WTC11 (cell line): Measurements from ENCODE around the gene CAMKK2. TPM values are rescaled to one million over a fixed set of nuclear protein-coding genes. Genes with fewer than 3 reads are reported as not detected.

Experiments
- ATAC-seq: fragments of 200-7000 bp; cut with Tn5 transposase; 2 replicates; pipeline ENCODE4 v1.10.0; 2021; ENCODE audit warnings: mild to moderate bottlenecking, moderate library complexity
- CTCF ChIA-PET: fragments of 300-600 bp; sonication (Branson Sonifier 250); formaldehyde crosslinking; loops from one replicate; lab custom pipeline; 2021; ENCODE audit warnings: antibody characterized with exemption; lab: Charles Lee
- POLR2A ChIA-PET: fragments of 350-600 bp; sonication (Branson Sonifier 250); formaldehyde crosslinking; loops from one replicate; lab custom pipeline; 2021; ENCODE audit warnings: antibody characterized with exemption; lab: Charles Lee
- DNase-seq: peaks from one replicate; pipeline ENCODE4 v3.0.0; 2021; ENCODE audit warnings: low spot score
- H3K27ac Mint-ChIP-seq: 2 replicates; pipeline ENCODE4 v1.8.0; 2021; ENCODE audit warnings: mixed read lengths
- H3K27me3 Mint-ChIP-seq: 2 replicates; pipeline ENCODE4 v1.8.0; 2021; ENCODE audit warnings: low read depth, mild to moderate bottlenecking, moderate library complexity, mixed read lengths
- H3K36me3 Mint-ChIP-seq: 2 replicates; pipeline ENCODE4 v1.8.0; 2021; ENCODE audit warnings: mixed read lengths
- H3K4me1 Mint-ChIP-seq: 2 replicates; pipeline ENCODE4 v1.8.0; 2022; ENCODE audit warnings: mixed read lengths
- H3K4me3 Mint-ChIP-seq: 2 replicates; pipeline ENCODE4 v1.8.0; 2021; ENCODE audit warnings: mild to moderate bottlenecking, moderate library complexity, mixed read lengths
- H3K9me3 Mint-ChIP-seq: 2 replicates; pipeline ENCODE4 v1.8.0; 2021; ENCODE audit warnings: mixed read lengths
- EMX1 ChIP-seq: fragments of 250-450 bp; sonication (Bioruptor Pico); IDR thresholded peaks from 2 replicates; pipeline ENCODE4 v1.8.0; 2021; ENCODE audit warnings: mild to moderate bottlenecking
- JUN ChIP-seq: sonication (generic); formaldehyde crosslinking; IDR thresholded peaks from 2 replicates; pipeline ENCODE4 v1.8.0; 2023; ENCODE audit warnings: mild to moderate bottlenecking, missing genetic modification reagents
- MLX ChIP-seq: sonication (generic); formaldehyde crosslinking; IDR thresholded peaks from 2 replicates; pipeline ENCODE4 v1.8.1; 2023; ENCODE audit warnings: mild to moderate bottlenecking, missing genetic modification reagents, moderate library complexity
- NR2C2 ChIP-seq: sonication (generic); formaldehyde crosslinking; IDR thresholded peaks from 2 replicates; pipeline ENCODE4 v1.8.0; 2022; ENCODE audit warnings: mild to moderate bottlenecking, missing genetic modification reagents
- NR3C1 ChIP-seq: sonication (generic); formaldehyde crosslinking; conservative IDR thresholded peaks from 2 replicates; pipeline ENCODE4 v1.8.1; 2023; ENCODE audit warnings: low read depth, mild to moderate bottlenecking, missing genetic modification reagents
- OVOL2 ChIP-seq: fragments of 250-450 bp; sonication (Bioruptor Pico); IDR thresholded peaks from 2 replicates; pipeline ENCODE4 v1.9.0; 2021; ENCODE audit warnings: mild to moderate bottlenecking, borderline replicate concordance
- PRDM15 ChIP-seq: sonication (generic); formaldehyde crosslinking; IDR thresholded peaks from 2 replicates; pipeline ENCODE4 v1.8.0; 2022; ENCODE audit warnings: missing genetic modification reagents
- SMAD4 ChIP-seq: sonication (generic); formaldehyde crosslinking; IDR thresholded peaks from 2 replicates; pipeline ENCODE4 v1.8.0; 2022; ENCODE audit warnings: mild to moderate bottlenecking, missing genetic modification reagents
- USF1 ChIP-seq: sonication (generic); formaldehyde crosslinking; IDR thresholded peaks from 2 replicates; pipeline ENCODE4 v1.8.0; 2022; ENCODE audit warnings: mild to moderate bottlenecking, missing genetic modification reagents
- USF2 ChIP-seq: sonication (generic); formaldehyde crosslinking; IDR thresholded peaks from 2 replicates; pipeline ENCODE4 v1.8.1; 2023; ENCODE audit warnings: mild to moderate bottlenecking, missing genetic modification reagents, moderate library complexity
- ZNF121 ChIP-seq: sonication (generic); formaldehyde crosslinking; IDR thresholded peaks from 2 replicates; pipeline ENCODE4 v1.8.0; 2023; ENCODE audit warnings: missing genetic modification reagents
- ZNF263 ChIP-seq: sonication (generic); formaldehyde crosslinking; IDR thresholded peaks from 2 replicates; pipeline ENCODE4 v1.8.1; 2022; ENCODE audit warnings: low read depth, mild to moderate bottlenecking, moderate library complexity, missing genetic modification reagents
- ZNF317 ChIP-seq: sonication (generic); formaldehyde crosslinking; IDR thresholded peaks from 2 replicates; pipeline ENCODE4 v1.8.1; 2023; ENCODE audit warnings: low read depth, mild to moderate bottlenecking, moderate library complexity, missing genetic modification reagents, borderline replicate concordance
- ZNF512 ChIP-seq: sonication (generic); formaldehyde crosslinking; IDR thresholded peaks from 2 replicates; pipeline ENCODE4 v1.8.1; 2022; ENCODE audit warnings: missing genetic modification reagents, borderline replicate concordance
- total RNA-seq: library from RNA; stranded (reverse); gene quantifications from 3 replicates; pipeline ENCODE4 v1.2.3, GENCODE V29; 2021
- TF ChIP-seq, protein P1 (sequence below): fragments of 250-450 bp; sonication (Bioruptor Pico); IDR thresholded peaks from 2 replicates; pipeline ENCODE4 v1.8.0; 2021; ENCODE audit warnings: mild to moderate bottlenecking
- TF ChIP-seq, protein P2 (sequence below): sonication (generic); formaldehyde crosslinking; IDR thresholded peaks from 2 replicates; pipeline ENCODE4 v1.8.1; 2022; ENCODE audit warnings: low read depth, mild to moderate bottlenecking, moderate library complexity, missing genetic modification reagents, borderline replicate concordance

CAMKK2 gene
- total RNA-seq, 1 experiment from 2014 or later: 36.5 TPM

GRCh38 chr12:121288986-121289385 lies 7.5 kb downstream of the CAMKK2 start:
- Mint-ChIP-seq H3K4me1 (peaks cover 24% of the 10 kb centered on the region), H3K9me3 (no peaks in the 10 kb centered on the region), H3K27me3 (no peaks in the 10 kb centered on the region), H3K36me3 (peaks cover 7% of the 10 kb centered on the region; the same call in 1 of the 2 replicates), H3K4me3 (no peak overlapping the region), H3K27ac (no peak overlapping the region)
- ChIA-PET CTCF (no interaction called here), POLR2A (no interaction called here)
- DNase-seq (no peak), ATAC-seq (peak; percentile 26; the same call in 1 of the 2 replicates)
- TF ChIP-seq ZNF317 (CRISPR knock-in tag) (no peak), OVOL2 (no peak), ZNF512 (no peak), NR2C2 (CRISPR knock-in tag) (no peak), USF1 (CRISPR knock-in tag) (no peak), NR3C1 (CRISPR knock-in tag) (no peak)
- TF ChIP-seq, protein P1, sequence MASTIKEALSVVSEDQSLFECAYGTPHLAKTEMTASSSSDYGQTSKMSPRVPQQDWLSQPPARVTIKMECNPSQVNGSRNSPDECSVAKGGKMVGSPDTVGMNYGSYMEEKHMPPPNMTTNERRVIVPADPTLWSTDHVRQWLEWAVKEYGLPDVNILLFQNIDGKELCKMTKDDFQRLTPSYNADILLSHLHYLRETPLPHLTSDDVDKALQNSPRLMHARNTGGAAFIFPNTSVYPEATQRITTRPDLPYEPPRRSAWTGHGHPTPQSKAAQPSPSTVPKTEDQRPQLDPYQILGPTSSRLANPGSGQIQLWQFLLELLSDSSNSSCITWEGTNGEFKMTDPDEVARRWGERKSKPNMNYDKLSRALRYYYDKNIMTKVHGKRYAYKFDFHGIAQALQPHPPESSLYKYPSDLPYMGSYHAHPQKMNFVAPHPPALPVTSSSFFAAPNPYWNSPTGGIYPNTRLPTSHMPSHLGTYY (CRISPR knock-in tag): no peak

GRCh38 chr12:121288158-121288845 lies 8.2 kb downstream of the CAMKK2 start:
- peak overlapping the region; percentile 28 for H3K27ac Mint-ChIP-seq
- H3K27me3 Mint-ChIP-seq: no peaks in the 10 kb centered on the region
- no peak overlapping the region for H3K4me3 Mint-ChIP-seq
- ATAC-seq (0 out of 2 replicates have a peak, but pooled peaks have one; percentile 30), DNase-seq (no peak)
- H3K4me1 Mint-ChIP-seq: peaks cover 24% of the 10 kb centered on the region
- CTCF ChIA-PET: interaction anchor here (0.6 kb wide), 1 partner anchor 486 kb away, joined by 3 read pairs; no protein-coding TSS in a partner anchor
- no peaks in the 10 kb centered on the region for H3K9me3 Mint-ChIP-seq
- POLR2A ChIA-PET: interaction anchor here (0.5 to 1.2 kb wide), 3 partner anchors 9 to 743 kb away, joined by 3 read pairs; no protein-coding TSS in a partner anchor
- TF ChIP-seq NR2C2 (CRISPR knock-in tag): no peak
- peak; percentile 36; the same call in 1 of the 2 replicates for TF ChIP-seq USF2 (CRISPR knock-in tag)
- TF ChIP-seq, all 79 proteins: peak for 1
- peaks cover 7% of the 10 kb centered on the region; the same call in 1 of the 2 replicates for H3K36me3 Mint-ChIP-seq

DNA sequence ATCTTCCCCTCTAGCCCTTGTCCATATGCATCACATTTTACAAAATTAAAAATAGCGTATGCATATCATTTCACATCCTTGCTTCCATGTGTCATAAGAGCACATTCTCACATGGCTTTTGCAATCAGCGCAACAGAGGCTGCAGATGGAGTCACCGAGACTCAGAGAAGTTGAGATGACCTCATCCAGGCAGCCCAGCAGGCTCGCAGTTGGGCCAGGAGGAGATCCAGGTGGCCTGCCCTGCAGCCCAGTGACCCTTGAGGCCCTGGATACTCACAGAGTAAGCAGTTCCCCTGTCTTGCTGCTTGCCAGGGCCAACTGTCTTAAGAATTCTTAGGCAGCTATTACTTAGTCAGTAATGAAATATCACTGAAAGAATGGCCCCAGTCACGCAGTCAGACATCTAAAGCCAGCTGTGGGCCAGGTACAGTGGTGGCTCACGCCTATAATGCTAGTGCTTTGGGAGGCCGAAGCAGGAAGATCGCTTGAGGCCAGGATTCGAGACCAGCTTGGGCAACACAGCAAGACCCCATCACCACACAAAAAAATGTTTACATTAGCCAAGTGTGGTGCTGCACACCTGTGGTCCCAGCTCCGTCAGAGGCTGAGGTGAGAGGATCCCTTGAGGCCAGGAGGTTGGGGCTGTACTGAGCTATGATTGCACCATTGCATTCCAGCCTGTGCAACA lies 9.1 kb downstream of the CAMKK2 start:
- no peaks in the 10 kb centered on the region for H3K9me3 Mint-ChIP-seq
- TF ChIP-seq SMAD4: no peak
- no peak for TF ChIP-seq EMX1
- peak; percentile 94 for TF ChIP-seq ZNF121 (CRISPR knock-in tag)
- H3K36me3 Mint-ChIP-seq: peaks cover 7% of the 10 kb centered on the region; the same call in 1 of the 2 replicates
- peaks cover 24% of the 10 kb centered on the region for H3K4me1 Mint-ChIP-seq
- H3K27me3 Mint-ChIP-seq: no peaks in the 10 kb centered on the region
- no peak overlapping the region for H3K27ac Mint-ChIP-seq
- POLR2A ChIA-PET: interaction anchor here (0.6 to 1.2 kb wide), 2 partner anchors 8 to 10 kb away, joined by 3 read pairs; no protein-coding TSS in a partner anchor
- no peak overlapping the region for H3K4me3 Mint-ChIP-seq
- CTCF ChIA-PET: interaction anchor here (0.5 to 0.6 kb wide), 2 partner anchors 487 to 718 kb away, joined by 3 read pairs; no protein-coding TSS in a partner anchor
- ATAC-seq (no peak), DNase-seq (no peak)

- Mint-ChIP-seq H3K36me3 (no peaks in the 10 kb centered on the region), H3K9me3 (no peaks in the 10 kb centered on the region), H3K27me3 (no peaks in the 10 kb centered on the region), H3K27ac (no peak overlapping the region), H3K4me3 (no peak overlapping the region), H3K4me1 (peaks cover 39% of the 10 kb centered on the region)
- no peak for DNase-seq
- POLR2A ChIA-PET: no interaction called here
- no peak for ATAC-seq
- CTCF ChIA-PET: no interaction called here
- no peak for TF ChIP-seq MLX
- TF ChIP-seq, protein P2, sequence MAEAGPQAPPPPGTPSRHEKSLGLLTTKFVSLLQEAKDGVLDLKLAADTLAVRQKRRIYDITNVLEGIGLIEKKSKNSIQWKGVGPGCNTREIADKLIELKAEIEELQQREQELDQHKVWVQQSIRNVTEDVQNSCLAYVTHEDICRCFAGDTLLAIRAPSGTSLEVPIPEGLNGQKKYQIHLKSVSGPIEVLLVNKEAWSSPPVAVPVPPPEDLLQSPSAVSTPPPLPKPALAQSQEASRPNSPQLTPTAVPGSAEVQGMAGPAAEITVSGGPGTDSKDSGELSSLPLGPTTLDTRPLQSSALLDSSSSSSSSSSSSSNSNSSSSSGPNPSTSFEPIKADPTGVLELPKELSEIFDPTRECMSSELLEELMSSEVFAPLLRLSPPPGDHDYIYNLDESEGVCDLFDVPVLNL: no peak
- TF ChIP-seq ZNF317 (CRISPR knock-in tag): no peak
- no peak for TF ChIP-seq PRDM15 (CRISPR knock-in tag)
- no peak for TF ChIP-seq JUN (CRISPR knock-in tag)
- no peak for TF ChIP-seq ZNF263 (CRISPR knock-in tag)
Observed at GRCh38 chr12:121285856-121286255, 10.7 kb downstream of the CAMKK2 start.
